ENCODE results near the gene HUNK. TPM values are rescaled to one million over a fixed set of nuclear protein-coding genes. Genes with fewer than 3 reads are reported as not detected.

HUNK gene
- total RNA-seq, 1 donor from 2014 or later = 3.1 TPM

DNA sequence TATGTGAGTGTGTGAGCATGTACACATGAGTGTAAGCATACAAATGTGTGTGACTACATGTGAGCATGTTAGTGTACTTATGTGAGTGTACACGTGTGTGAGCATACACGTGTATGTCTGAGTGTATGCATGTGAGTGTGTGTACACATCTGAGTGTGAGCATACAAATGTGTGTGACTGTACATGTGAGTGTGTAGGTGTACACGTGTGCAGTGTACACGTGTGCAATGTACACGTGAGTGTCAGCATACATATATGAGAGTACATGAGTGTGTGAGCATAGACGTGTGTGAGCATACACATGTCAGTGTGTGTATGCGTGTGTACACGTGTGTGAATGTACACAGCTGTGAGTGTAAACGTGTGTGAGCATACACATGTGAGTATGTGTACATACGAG is 170.6 kb downstream of the HUNK start:
- H3K27me3 ChIP-seq (ENCODE audit: control insufficient read depth, insufficient read depth, low read length) = no peaks in the 10 kb centered on the region
- DNase-seq (ENCODE audit: low read depth) = no peak
- TF ChIP-seq, protein P1, sequence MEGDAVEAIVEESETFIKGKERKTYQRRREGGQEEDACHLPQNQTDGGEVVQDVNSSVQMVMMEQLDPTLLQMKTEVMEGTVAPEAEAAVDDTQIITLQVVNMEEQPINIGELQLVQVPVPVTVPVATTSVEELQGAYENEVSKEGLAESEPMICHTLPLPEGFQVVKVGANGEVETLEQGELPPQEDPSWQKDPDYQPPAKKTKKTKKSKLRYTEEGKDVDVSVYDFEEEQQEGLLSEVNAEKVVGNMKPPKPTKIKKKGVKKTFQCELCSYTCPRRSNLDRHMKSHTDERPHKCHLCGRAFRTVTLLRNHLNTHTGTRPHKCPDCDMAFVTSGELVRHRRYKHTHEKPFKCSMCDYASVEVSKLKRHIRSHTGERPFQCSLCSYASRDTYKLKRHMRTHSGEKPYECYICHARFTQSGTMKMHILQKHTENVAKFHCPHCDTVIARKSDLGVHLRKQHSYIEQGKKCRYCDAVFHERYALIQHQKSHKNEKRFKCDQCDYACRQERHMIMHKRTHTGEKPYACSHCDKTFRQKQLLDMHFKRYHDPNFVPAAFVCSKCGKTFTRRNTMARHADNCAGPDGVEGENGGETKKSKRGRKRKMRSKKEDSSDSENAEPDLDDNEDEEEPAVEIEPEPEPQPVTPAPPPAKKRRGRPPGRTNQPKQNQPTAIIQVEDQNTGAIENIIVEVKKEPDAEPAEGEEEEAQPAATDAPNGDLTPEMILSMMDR (IDR thresholded peaks at IDR 0.05; ENCODE audit: insufficient read depth, low read length, poor library complexity, severe bottlenecking) = no peak
- H3K36me3 ChIP-seq (ENCODE audit: control insufficient read depth, insufficient read depth, low read length) = no peaks in the 10 kb centered on the region
- no peak overlapping the region for H3K4me3 ChIP-seq (ENCODE audit: low read depth, low read length)

DNA sequence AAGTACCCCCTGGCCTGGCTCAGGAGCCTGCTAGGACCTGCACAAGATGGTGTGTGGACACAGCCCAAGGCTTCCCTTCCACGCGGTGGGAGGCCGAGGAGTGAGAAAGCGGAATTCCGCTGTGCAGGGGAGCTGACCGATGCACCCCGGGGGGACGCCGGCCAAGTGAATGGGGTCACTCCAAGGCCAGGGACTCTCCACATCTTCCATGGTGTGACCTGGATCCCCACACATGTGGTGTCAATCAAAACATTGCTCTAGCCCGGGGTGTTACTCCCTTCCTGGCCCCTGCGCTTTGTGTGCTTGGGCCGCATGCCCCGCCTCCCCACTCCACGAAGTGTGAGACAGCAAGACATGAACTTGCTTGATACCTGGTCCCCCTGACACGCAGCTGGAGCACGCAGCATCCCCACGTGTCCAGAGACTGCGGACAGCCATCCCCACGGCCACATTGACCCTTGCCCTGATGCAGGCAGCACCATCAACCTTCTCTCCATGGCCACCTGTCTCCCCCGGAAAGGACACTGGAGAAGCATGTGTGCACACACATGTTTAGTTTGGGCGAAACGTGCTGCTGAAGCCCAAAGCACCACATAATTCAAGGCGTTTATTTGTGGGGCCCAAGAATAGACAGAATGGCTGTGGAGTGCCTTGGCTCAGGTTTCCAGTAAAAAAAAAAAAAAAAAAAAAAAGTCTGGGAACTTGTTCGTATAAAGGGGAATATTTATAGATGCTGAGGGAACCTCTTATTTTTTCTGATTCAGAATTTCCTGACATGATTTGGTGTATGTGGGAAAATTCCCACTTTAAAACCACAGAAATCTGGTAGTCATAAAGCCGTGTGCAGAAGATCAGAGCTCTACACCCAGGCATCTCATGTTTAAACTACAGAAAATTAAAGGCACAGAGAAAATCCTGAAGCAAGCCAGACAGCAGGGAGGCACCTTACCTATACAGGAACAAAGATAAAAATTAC is 171.7 kb downstream of the HUNK start:
- Histone ChIP-seq H3K36me3 (ENCODE audit: control insufficient read depth, insufficient read depth, low read length) (no peaks in the 10 kb centered on the region), H3K4me3 (ENCODE audit: low read depth, low read length) (no peak overlapping the region), H3K27me3 (ENCODE audit: control insufficient read depth, insufficient read depth, low read length) (no peaks in the 10 kb centered on the region)
- DNase-seq (ENCODE audit: low read depth) = no peak
- TF ChIP-seq, protein P1 (IDR thresholded peaks at IDR 0.05; ENCODE audit: insufficient read depth, low read length, poor library complexity, severe bottlenecking) = no peak

DNA sequence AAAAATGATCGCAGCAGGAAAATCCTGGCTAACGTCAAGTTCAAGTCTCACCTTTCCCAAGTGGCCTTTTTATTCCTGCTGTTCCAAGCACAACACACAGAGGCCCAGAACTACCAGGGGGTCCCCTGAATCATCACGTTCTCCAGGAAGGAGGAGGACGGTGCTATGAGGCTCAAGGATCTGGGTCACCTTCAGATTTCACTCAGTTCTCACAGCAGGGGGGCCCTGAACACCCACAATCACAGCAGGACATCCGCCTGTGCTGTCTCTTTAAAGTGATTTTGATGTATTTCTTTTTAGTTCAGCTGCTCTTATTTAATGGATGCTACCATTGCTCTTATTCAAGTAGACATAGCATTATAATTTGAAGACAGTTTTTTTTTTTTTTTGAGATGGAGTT is 173.4 kb downstream of the HUNK start:
- Histone ChIP-seq H3K36me3 (ENCODE audit: control insufficient read depth, insufficient read depth, low read length) (no peaks in the 10 kb centered on the region), H3K27me3 (ENCODE audit: control insufficient read depth, insufficient read depth, low read length) (no peaks in the 10 kb centered on the region), H3K4me3 (ENCODE audit: low read depth, low read length) (no peak overlapping the region)
- TF ChIP-seq, protein P1 (IDR thresholded peaks at IDR 0.05; ENCODE audit: insufficient read depth, low read length, poor library complexity, severe bottlenecking) = no peak
- DNase-seq (ENCODE audit: low read depth) = no peak

DNA sequence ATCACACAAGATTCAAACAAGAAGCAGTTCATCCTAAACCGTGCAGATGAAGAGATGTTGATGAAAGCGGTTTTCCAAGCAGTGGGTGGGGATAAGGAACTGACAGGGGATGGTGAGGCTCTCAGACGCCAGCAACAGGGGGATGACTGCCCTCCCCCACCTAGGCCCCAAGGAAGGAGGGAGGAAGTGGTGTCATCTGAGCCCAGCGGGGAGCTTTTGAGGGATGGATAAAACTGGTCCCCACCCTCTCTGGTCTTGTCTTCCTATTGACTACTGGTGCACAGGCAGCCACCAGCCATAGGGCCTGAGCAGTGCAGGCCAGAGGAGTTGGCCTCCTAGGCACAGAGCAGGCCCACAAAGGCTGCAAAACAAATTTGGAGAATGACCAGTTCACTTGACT is 175.5 kb downstream of the HUNK start:
- no peak overlapping the region for H3K4me3 ChIP-seq (ENCODE audit: low read depth, low read length)
- H3K27me3 ChIP-seq (ENCODE audit: control insufficient read depth, insufficient read depth, low read length) = no peaks in the 10 kb centered on the region
- no peaks in the 10 kb centered on the region for H3K36me3 ChIP-seq (ENCODE audit: control insufficient read depth, insufficient read depth, low read length)
- TF ChIP-seq, protein P1 (IDR thresholded peaks at IDR 0.05; ENCODE audit: insufficient read depth, low read length, poor library complexity, severe bottlenecking) = no peak
- no peak for DNase-seq (ENCODE audit: low read depth)

Other genes starting within 250 kb of the HUNK start
- gene SOD1, start 213.3 kb upstream of the HUNK start, total RNA-seq = 112 and 121 TPM in 2 replicates
- 13.3 and 14.2 TPM in 2 replicates for gene SCAF4, start 140.9 kb upstream of the HUNK start, total RNA-seq